Left lung (tissue), 10 donors: Measurements from ENCODE around the gene SLC36A4. TPM values are rescaled to one million over a fixed set of nuclear protein-coding genes. Genes with fewer than 3 reads are reported as not detected.

Experiments
- ATAC-seq: fragments of 200-7000 bp; cut with Tn5 transposase; one replicate; pipeline ENCODE4 v1.9.1; 2020; ENCODE audit warnings: moderate library complexity
- DNase-seq, 4 donors: peaks; one replicate each; pipeline ENCODE4 v3.0.0-alpha.2; 2013 to 2020
- H3K27ac ChIP-seq, 2 donors: fragments of 200-600 bp; sonication (generic) in 1 of 2; one replicate each; pipeline versions ENCODE4 v1.5.0 to v1.8.0; 2020 to 2021
- H3K27me3 ChIP-seq, 2 donors: fragments of 200-600 bp; sonication (generic) in 1 of 2; one replicate each; pipeline versions ENCODE4 v1.5.0 to v1.8.0; 2020 to 2021
- H3K36me3 ChIP-seq, 2 donors: fragments of 200-600 bp; sonication (generic) in 1 of 2; one replicate each; pipeline versions ENCODE4 v1.5.0 to v1.8.0; 2020 to 2021
- H3K4me1 ChIP-seq, 2 donors: fragments of 200-600 bp; one replicate each; pipeline ENCODE4 v1.8.0; 2021
- H3K4me3 ChIP-seq, 2 donors: fragments of 200-600 bp; sonication (generic) in 1 of 2; one replicate each; pipeline versions ENCODE4 v1.5.0 to v1.8.0; 2020 to 2021; ENCODE audit warnings: mild to moderate bottlenecking in 1 of 2
- H3K9me3 ChIP-seq, 2 donors: fragments of 200-600 bp; sonication (generic) in 1 of 2; one replicate each; pipeline versions ENCODE4 v1.5.0 to v1.8.0; 2020 to 2021
- intact Hi-C, 2 donors: fragments of 100-400 bp; cut with DNase I; formaldehyde crosslinking; loops; one replicate each; pipeline versions ENCODE4 v1.11.2 to v1.14.2; 2022
- polyA plus RNA-seq, 6 donors: library from polyadenylated mRNA; unstranded; fragments of 120-200 nt; gene quantifications; one replicate each; pipeline ENCODE4 v1.2.1, GENCODE V29; 2013; ENCODE audit not compliant: insufficient read length in 6 of 6
- total RNA-seq, 2 donors: library from RNA; stranded (reverse); fragmentation: NEBNext Ultra II Directional; extraction: Animal tissue kit (Norgen Biotek cat#: 25700); gene quantifications; one replicate each; pipeline ENCODE4 v1.2.1, GENCODE V29; 2021
- TF ChIP-seq, protein P1 (sequence below), 2 donors: fragments of 200-600 bp; sonication (generic) in 1 of 2; IDR thresholded peaks; one replicate each; pipeline versions ENCODE4 v1.5.0 to v1.8.0; 2021; ENCODE audit warnings: antibody characterized with exemption in 2 of 2
- donor health status: DM: no; HTN: yes; CAD: no.
- donor health status: DM: no; HTN: no; CAD: no.

SLC36A4 gene
- total and polyA plus RNA-seq, 8 donors, result 10.3 to 29.4 (median 19.0) TPM

DNA sequence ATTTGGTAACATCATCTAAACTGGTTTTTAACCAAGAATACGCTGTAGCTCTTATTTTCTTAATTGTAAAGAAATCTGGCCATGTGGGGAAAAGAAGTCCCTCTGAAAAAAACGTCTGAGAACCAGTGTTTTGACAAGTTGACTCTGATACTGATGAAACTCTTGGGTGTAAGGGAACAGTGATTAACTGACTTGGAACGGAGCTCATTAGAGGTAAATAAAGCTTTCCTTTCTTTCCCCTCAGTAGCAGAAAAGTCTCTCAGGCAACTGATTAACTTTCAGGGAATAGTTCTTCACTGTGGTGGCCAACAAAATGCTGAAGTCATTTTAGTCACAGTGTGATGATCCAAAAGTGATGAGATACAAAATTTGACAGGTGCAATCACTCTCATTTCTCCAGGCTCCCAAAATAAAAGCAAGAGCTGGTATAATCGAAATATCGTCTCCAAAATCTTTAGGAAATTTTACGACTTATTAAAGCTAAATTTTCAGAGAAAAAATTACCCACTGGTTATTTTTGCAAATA, 52.3 kb downstream of the SLC36A4 start:
- Histone ChIP-seq H3K4me3 (no peak overlapping the region), H3K9me3 (no peaks in the 10 kb centered on the region), H3K27me3 (no peaks in the 10 kb centered on the region), H3K36me3 (peaks cover 0 to 17% of the 10 kb centered on the region in 2 donors), H3K4me1 (no peaks in the 10 kb centered on the region), H3K27ac (no peak overlapping the region)
- TF ChIP-seq, protein P1, sequence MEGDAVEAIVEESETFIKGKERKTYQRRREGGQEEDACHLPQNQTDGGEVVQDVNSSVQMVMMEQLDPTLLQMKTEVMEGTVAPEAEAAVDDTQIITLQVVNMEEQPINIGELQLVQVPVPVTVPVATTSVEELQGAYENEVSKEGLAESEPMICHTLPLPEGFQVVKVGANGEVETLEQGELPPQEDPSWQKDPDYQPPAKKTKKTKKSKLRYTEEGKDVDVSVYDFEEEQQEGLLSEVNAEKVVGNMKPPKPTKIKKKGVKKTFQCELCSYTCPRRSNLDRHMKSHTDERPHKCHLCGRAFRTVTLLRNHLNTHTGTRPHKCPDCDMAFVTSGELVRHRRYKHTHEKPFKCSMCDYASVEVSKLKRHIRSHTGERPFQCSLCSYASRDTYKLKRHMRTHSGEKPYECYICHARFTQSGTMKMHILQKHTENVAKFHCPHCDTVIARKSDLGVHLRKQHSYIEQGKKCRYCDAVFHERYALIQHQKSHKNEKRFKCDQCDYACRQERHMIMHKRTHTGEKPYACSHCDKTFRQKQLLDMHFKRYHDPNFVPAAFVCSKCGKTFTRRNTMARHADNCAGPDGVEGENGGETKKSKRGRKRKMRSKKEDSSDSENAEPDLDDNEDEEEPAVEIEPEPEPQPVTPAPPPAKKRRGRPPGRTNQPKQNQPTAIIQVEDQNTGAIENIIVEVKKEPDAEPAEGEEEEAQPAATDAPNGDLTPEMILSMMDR (IDR thresholded peaks at IDR 0.05), result no peak
- ATAC-seq (no peak), DNase-seq (no peak)
- intact Hi-C loops, result no loop called here

DNA sequence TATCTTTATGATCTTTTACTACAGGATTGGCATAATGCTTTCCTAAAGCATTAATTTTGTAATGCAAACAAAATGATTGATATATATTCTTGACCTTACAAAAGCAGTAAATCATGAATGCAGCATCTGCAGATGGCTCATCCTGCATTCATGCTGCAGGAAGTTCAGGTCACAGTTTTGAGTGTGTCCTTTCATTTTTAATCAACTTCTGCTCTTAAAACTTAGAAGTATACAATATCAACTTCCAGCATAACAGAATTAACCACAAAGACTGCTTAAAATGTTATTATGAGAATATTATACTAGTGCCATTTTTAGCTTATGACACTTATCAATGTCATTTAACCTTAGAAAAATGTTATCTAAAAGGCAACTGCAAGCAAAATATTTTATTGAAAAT, 54.0 kb downstream of the SLC36A4 start:
- Histone ChIP-seq H3K27ac (no peak overlapping the region), H3K4me3 (no peak overlapping the region), H3K4me1 (no peaks in the 10 kb centered on the region), H3K9me3 (no peaks in the 10 kb centered on the region), H3K36me3 (peaks cover 0 to 17% of the 10 kb centered on the region in 2 donors), H3K27me3 (no peaks in the 10 kb centered on the region)
- no peak for ATAC-seq
- TF ChIP-seq, protein P1 (IDR thresholded peaks at IDR 0.05), result no peak
- intact Hi-C loops, result no loop called here
- no peak for DNase-seq

- Histone ChIP-seq H3K27me3 (no peaks in the 10 kb centered on the region), H3K36me3 (peaks cover 0 to 17% of the 10 kb centered on the region in 2 donors), H3K4me3 (no peak overlapping the region), H3K9me3 (no peaks in the 10 kb centered on the region), H3K4me1 (no peaks in the 10 kb centered on the region), H3K27ac (no peak overlapping the region)
- TF ChIP-seq, protein P1 (IDR thresholded peaks at IDR 0.05), result no peak
- DNase-seq (no peak), ATAC-seq (no peak)
- intact Hi-C loops, result no loop called here
Measured at GRCh38 chr11:93143186-93143585, 54.6 kb downstream of the SLC36A4 start.

DNA sequence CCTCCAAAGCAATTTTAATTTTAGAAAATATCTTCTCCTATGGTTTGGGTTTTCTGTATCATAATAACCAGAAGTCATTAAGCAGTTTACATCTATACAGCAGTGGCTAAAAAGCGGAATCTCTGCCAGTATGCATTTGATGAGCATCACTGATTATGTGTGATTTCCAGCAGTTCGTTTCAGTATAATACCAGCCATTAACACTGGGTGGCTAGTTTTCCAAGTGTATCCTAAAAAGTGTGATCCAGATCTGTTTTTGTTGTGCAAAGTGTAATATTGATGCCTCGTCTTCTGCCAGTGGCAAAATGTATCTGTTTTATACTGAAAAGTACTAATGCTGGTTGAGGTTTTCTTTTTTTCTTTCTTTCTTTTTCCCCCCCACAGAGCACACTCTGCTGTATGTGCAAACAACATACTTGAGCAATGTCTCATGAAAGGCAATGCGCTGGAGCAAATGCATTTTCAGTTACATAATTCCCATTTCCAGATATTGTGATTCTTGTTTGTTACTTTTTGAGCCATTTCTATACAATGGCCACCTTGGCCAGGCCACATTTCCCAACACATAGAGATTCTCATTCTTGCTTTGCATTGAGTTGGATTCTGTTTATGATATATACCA, 64.2 kb downstream of the SLC36A4 start:
- H3K4me3 ChIP-seq, result no peak overlapping the region
- H3K27me3 ChIP-seq, result no peaks in the 10 kb centered on the region
- H3K36me3 ChIP-seq, result no peaks in the 10 kb centered on the region
- TF ChIP-seq, protein P1 (IDR thresholded peaks at IDR 0.05), result no peak
- no peaks in the 10 kb centered on the region for H3K9me3 ChIP-seq
- no peaks in the 10 kb centered on the region for H3K4me1 ChIP-seq
- ATAC-seq (peak; percentile 19), DNase-seq (peak in 2 of 4 donors; percentile 78 to 81)
- no peak overlapping the region for H3K27ac ChIP-seq
- intact Hi-C loops, result no loop called here

DNA sequence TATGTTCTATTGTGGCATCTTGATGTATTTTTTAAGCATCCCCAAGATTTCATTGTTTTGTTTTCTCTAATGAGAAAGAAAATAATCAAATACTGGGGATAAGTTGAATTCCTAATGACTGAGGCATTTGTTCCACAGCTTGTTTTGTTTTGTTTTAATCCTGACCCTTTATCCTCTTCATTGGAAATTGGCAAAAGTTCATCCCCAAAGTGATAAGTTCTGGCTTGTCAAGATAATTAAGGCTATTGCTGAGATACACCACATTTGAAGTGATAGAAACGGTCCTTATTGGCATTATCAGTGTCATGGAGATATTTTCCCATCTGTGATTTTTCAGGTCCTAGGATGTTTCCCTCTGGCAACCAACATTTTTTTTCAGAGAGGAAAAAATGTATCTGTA, 65.0 kb downstream of the SLC36A4 start:
- Histone ChIP-seq H3K9me3 (no peaks in the 10 kb centered on the region), H3K4me3 (no peak overlapping the region), H3K36me3 (no peaks in the 10 kb centered on the region), H3K27ac (no peak overlapping the region), H3K27me3 (no peaks in the 10 kb centered on the region), H3K4me1 (no peaks in the 10 kb centered on the region)
- DNase-seq (peak in 2 of 4 donors; percentile 42 to 49), ATAC-seq (no peak)
- TF ChIP-seq, protein P1 (IDR thresholded peaks at IDR 0.05), result no peak
- intact Hi-C loops, result no loop called here
